ENCODE data around the gene VWA3B. TPM values are rescaled to one million over a fixed set of nuclear protein-coding genes. Genes with fewer than 3 reads are reported as not detected.

Gene VWA3B
- polyA plus RNA-seq, 4 donors, result 0.16 to 1.4 (median 0.51) TPM; not detected in 1

GRCh38 chr2:98175811-98176210, 88.8 kb downstream of the VWA3B start:
- Histone ChIP-seq H3K27ac (ENCODE audit: low read depth in 1 of 3, low read length in 2 of 3) (no peak overlapping the region), H3K36me3 (ENCODE audit: control insufficient read depth in 3 of 3, insufficient read depth in 2 of 3, low read depth in 1 of 3, low read length in 3 of 3) (no peaks in the 10 kb centered on the region), H3K4me1 (ENCODE audit: control insufficient read depth in 3 of 3, insufficient read depth in 2 of 3, low read depth in 1 of 3, low read length in 2 of 3) (no peaks in the 10 kb centered on the region), H3K4me3 (ENCODE audit: low read depth in 1 of 3, low read length in 3 of 3) (no peak overlapping the region), H3K27me3 (ENCODE audit: control insufficient read depth in 3 of 3, insufficient read depth in 3 of 3, low read length in 3 of 3) (peaks cover 0 to 23% (median 2%) of the 10 kb centered on the region in 3 donors), H3K9me3 (ENCODE audit: control insufficient read depth in 2 of 2, insufficient read depth in 1 of 2, low read depth in 1 of 2, low read length in 1 of 2) (no peaks in the 10 kb centered on the region)
- FAIRE-seq (no peak), DNase-seq (peak; percentile 32 to 50)
- WGBS, 3 donors, result 29 to 45% (median 35%) methylated on average over 6 of the region's 6 CpGs

GRCh38 chr2:98177286-98177685, 90.3 kb downstream of the VWA3B start:
- no peak overlapping the region for H3K4me3 ChIP-seq (ENCODE audit: low read depth in 1 of 3, low read length in 3 of 3)
- H3K27me3 ChIP-seq (ENCODE audit: control insufficient read depth in 3 of 3, insufficient read depth in 3 of 3, low read length in 3 of 3), result peaks cover 0 to 26% (median 4%) of the 10 kb centered on the region in 3 donors
- H3K4me1 ChIP-seq (ENCODE audit: control insufficient read depth in 3 of 3, insufficient read depth in 2 of 3, low read depth in 1 of 3, low read length in 2 of 3), result no peaks in the 10 kb centered on the region
- H3K27ac ChIP-seq (ENCODE audit: low read depth in 1 of 3, low read length in 2 of 3), result no peak overlapping the region
- no peaks in the 10 kb centered on the region for H3K36me3 ChIP-seq (ENCODE audit: control insufficient read depth in 3 of 3, insufficient read depth in 2 of 3, low read depth in 1 of 3, low read length in 3 of 3)
- no peak for DNase-seq
- WGBS, 3 donors, result 51 to 61% (median 57%) methylated on average over 2 of the region's 2 CpGs
- FAIRE-seq, result no peak
- no peaks in the 10 kb centered on the region for H3K9me3 ChIP-seq (ENCODE audit: control insufficient read depth in 2 of 2, insufficient read depth in 1 of 2, low read depth in 1 of 2, low read length in 1 of 2)

- peaks cover 0 to 26% (median 4%) of the 10 kb centered on the region in 3 donors for H3K27me3 ChIP-seq (ENCODE audit: control insufficient read depth in 3 of 3, insufficient read depth in 3 of 3, low read length in 3 of 3)
- H3K27ac ChIP-seq (ENCODE audit: low read depth in 1 of 3, low read length in 2 of 3), result no peak overlapping the region
- 68 to 78% (median 77%) methylated on average over 6 of the region's 6 CpGs for WGBS, 3 donors
- H3K4me1 ChIP-seq (ENCODE audit: control insufficient read depth in 3 of 3, insufficient read depth in 2 of 3, low read depth in 1 of 3, low read length in 2 of 3), result no peaks in the 10 kb centered on the region
- no peaks in the 10 kb centered on the region for H3K9me3 ChIP-seq (ENCODE audit: control insufficient read depth in 2 of 2, insufficient read depth in 1 of 2, low read depth in 1 of 2, low read length in 1 of 2)
- no peaks in the 10 kb centered on the region for H3K36me3 ChIP-seq (ENCODE audit: control insufficient read depth in 3 of 3, insufficient read depth in 2 of 3, low read depth in 1 of 3, low read length in 3 of 3)
- FAIRE-seq (no peak), DNase-seq (no peak)
- no peak overlapping the region for H3K4me3 ChIP-seq (ENCODE audit: low read depth in 1 of 3, low read length in 3 of 3)
Measured at GRCh38 chr2:98177986-98178385, 91.0 kb downstream of the VWA3B start.

- Histone ChIP-seq H3K36me3 (ENCODE audit: control insufficient read depth in 3 of 3, insufficient read depth in 2 of 3, low read depth in 1 of 3, low read length in 3 of 3) (no peaks in the 10 kb centered on the region), H3K9me3 (ENCODE audit: control insufficient read depth in 2 of 2, insufficient read depth in 1 of 2, low read depth in 1 of 2, low read length in 1 of 2) (no peaks in the 10 kb centered on the region), H3K27me3 (ENCODE audit: control insufficient read depth in 3 of 3, insufficient read depth in 3 of 3, low read length in 3 of 3) (peaks cover 0 to 22% (median 4%) of the 10 kb centered on the region in 3 donors), H3K4me3 (ENCODE audit: low read depth in 1 of 3, low read length in 3 of 3) (no peak overlapping the region), H3K4me1 (ENCODE audit: control insufficient read depth in 3 of 3, insufficient read depth in 2 of 3, low read depth in 1 of 3, low read length in 2 of 3) (no peaks in the 10 kb centered on the region), H3K27ac (ENCODE audit: low read depth in 1 of 3, low read length in 2 of 3) (no peak overlapping the region)
- FAIRE-seq (no peak), DNase-seq (no peak)
- WGBS, 3 donors, result 89 to 95% (median 93%) methylated on average over 2 of the region's 2 CpGs
Measured at GRCh38 chr2:98180456-98180855, 93.5 kb downstream of the VWA3B start.

- H3K27ac ChIP-seq (ENCODE audit: low read depth in 1 of 3, low read length in 2 of 3), result no peak overlapping the region
- WGBS, 3 donors, result 94 to 96% (median 96%) methylated on average over 3 of the region's 3 CpGs
- no peaks in the 10 kb centered on the region for H3K36me3 ChIP-seq (ENCODE audit: control insufficient read depth in 3 of 3, insufficient read depth in 2 of 3, low read depth in 1 of 3, low read length in 3 of 3)
- H3K4me1 ChIP-seq (ENCODE audit: control insufficient read depth in 3 of 3, insufficient read depth in 2 of 3, low read depth in 1 of 3, low read length in 2 of 3), result no peaks in the 10 kb centered on the region
- peaks cover 0 to 18% (median 4%) of the 10 kb centered on the region in 3 donors for H3K27me3 ChIP-seq (ENCODE audit: control insufficient read depth in 3 of 3, insufficient read depth in 3 of 3, low read length in 3 of 3)
- no peak overlapping the region for H3K4me3 ChIP-seq (ENCODE audit: low read depth in 1 of 3, low read length in 3 of 3)
- FAIRE-seq, result no peak
- no peak for DNase-seq
- H3K9me3 ChIP-seq (ENCODE audit: control insufficient read depth in 2 of 2, insufficient read depth in 1 of 2, low read depth in 1 of 2, low read length in 1 of 2), result no peaks in the 10 kb centered on the region
Measured at GRCh38 chr2:98181346-98181745, 94.4 kb downstream of the VWA3B start.

GRCh38 chr2:98185801-98186200, 98.8 kb downstream of the VWA3B start:
- WGBS, 3 donors, result 66 to 69% (median 67%) methylated on average over 5 of the region's 5 CpGs
- Histone ChIP-seq H3K27me3 (ENCODE audit: control insufficient read depth in 3 of 3, insufficient read depth in 3 of 3, low read length in 3 of 3) (peaks cover 2 to 5% (median 3%) of the 10 kb centered on the region in 3 donors), H3K4me3 (ENCODE audit: low read depth in 1 of 3, low read length in 3 of 3) (no peak overlapping the region), H3K9me3 (ENCODE audit: control insufficient read depth in 2 of 2, insufficient read depth in 1 of 2, low read depth in 1 of 2, low read length in 1 of 2) (no peaks in the 10 kb centered on the region), H3K4me1 (ENCODE audit: control insufficient read depth in 3 of 3, insufficient read depth in 2 of 3, low read depth in 1 of 3, low read length in 2 of 3) (no peaks in the 10 kb centered on the region), H3K27ac (ENCODE audit: low read depth in 1 of 3, low read length in 2 of 3) (no peak overlapping the region), H3K36me3 (ENCODE audit: control insufficient read depth in 3 of 3, insufficient read depth in 2 of 3, low read depth in 1 of 3, low read length in 3 of 3) (no peaks in the 10 kb centered on the region)
- DNase-seq (no peak), FAIRE-seq (no peak)

- FAIRE-seq (no peak), DNase-seq (no peak)
- H3K4me1 ChIP-seq (ENCODE audit: control insufficient read depth in 3 of 3, insufficient read depth in 2 of 3, low read depth in 1 of 3, low read length in 2 of 3), result no peaks in the 10 kb centered on the region
- H3K27me3 ChIP-seq (ENCODE audit: control insufficient read depth in 3 of 3, insufficient read depth in 3 of 3, low read length in 3 of 3), result peaks cover under 1 to 3% (median 2%) of the 10 kb centered on the region in 3 donors
- WGBS, 3 donors, result 88 to 93% (median 93%) methylated on average over 9 of the region's 9 CpGs
- H3K27ac ChIP-seq (ENCODE audit: low read depth in 1 of 3, low read length in 2 of 3), result no peak overlapping the region
- H3K9me3 ChIP-seq (ENCODE audit: control insufficient read depth in 2 of 2, insufficient read depth in 1 of 2, low read depth in 1 of 2, low read length in 1 of 2), result no peaks in the 10 kb centered on the region
- H3K36me3 ChIP-seq (ENCODE audit: control insufficient read depth in 3 of 3, insufficient read depth in 2 of 3, low read depth in 1 of 3, low read length in 3 of 3), result no peaks in the 10 kb centered on the region
- H3K4me3 ChIP-seq (ENCODE audit: low read depth in 1 of 3, low read length in 3 of 3), result no peak overlapping the region
Measured at GRCh38 chr2:98187194-98187593, 100.2 kb downstream of the VWA3B start.

GRCh38 chr2:98188351-98189046, 101.5 kb downstream of the VWA3B start:
- 63 to 78% (median 64%) methylated on average over 4 of the region's 4 CpGs for WGBS, 3 donors
- no peak overlapping the region for H3K27ac ChIP-seq (ENCODE audit: low read depth in 1 of 3, low read length in 2 of 3)

GRCh38 chr2:98191883-98192282, 104.9 kb downstream of the VWA3B start:
- WGBS, 3 donors, result 48 to 62% (median 59%) methylated on average over 5 of the region's 5 CpGs
- DNase-seq (no peak), FAIRE-seq (no peak)
- Histone ChIP-seq H3K27ac (ENCODE audit: low read depth in 1 of 3, low read length in 2 of 3) (no peak overlapping the region), H3K4me1 (ENCODE audit: control insufficient read depth in 3 of 3, insufficient read depth in 2 of 3, low read depth in 1 of 3, low read length in 2 of 3) (no peaks in the 10 kb centered on the region), H3K36me3 (ENCODE audit: control insufficient read depth in 3 of 3, insufficient read depth in 2 of 3, low read depth in 1 of 3, low read length in 3 of 3) (no peaks in the 10 kb centered on the region), H3K27me3 (ENCODE audit: control insufficient read depth in 3 of 3, insufficient read depth in 3 of 3, low read length in 3 of 3) (peaks cover 2 to 9% (median 5%) of the 10 kb centered on the region in 3 donors), H3K9me3 (ENCODE audit: control insufficient read depth in 2 of 2, insufficient read depth in 1 of 2, low read depth in 1 of 2, low read length in 1 of 2) (no peaks in the 10 kb centered on the region), H3K4me3 (ENCODE audit: low read depth in 1 of 3, low read length in 3 of 3) (no peak overlapping the region)

More at GRCh38 chr2:98188351-98189046, 101.5 kb downstream of the VWA3B start:
- Histone ChIP-seq H3K36me3 (ENCODE audit: control insufficient read depth in 3 of 3, insufficient read depth in 2 of 3, low read depth in 1 of 3, low read length in 3 of 3) (no peaks in the 10 kb centered on the region), H3K9me3 (ENCODE audit: control insufficient read depth in 2 of 2, insufficient read depth in 1 of 2, low read depth in 1 of 2, low read length in 1 of 2) (no peaks in the 10 kb centered on the region), H3K27me3 (ENCODE audit: control insufficient read depth in 3 of 3, insufficient read depth in 3 of 3, low read length in 3 of 3) (peaks cover 2 to 7% (median 3%) of the 10 kb centered on the region in 3 donors), H3K4me1 (ENCODE audit: control insufficient read depth in 3 of 3, insufficient read depth in 2 of 3, low read depth in 1 of 3, low read length in 2 of 3) (no peaks in the 10 kb centered on the region), H3K4me3 (ENCODE audit: low read depth in 1 of 3, low read length in 3 of 3) (no peak overlapping the region)
- no peak for DNase-seq
- no peak for FAIRE-seq

Data from small intestine (tissue), 7 donors.